HCT116 (cell line): ENCODE results near the gene CUX1. TPM values are rescaled to one million over a fixed set of nuclear protein-coding genes. Genes with fewer than 3 reads are reported as not detected.

Source experiments
- ATAC-seq: fragments of 200-7000 bp; cut with Tn5 transposase; 2 replicates; pipeline ENCODE4 v1.9.1; 2020; ENCODE audit warnings: mild to moderate bottlenecking, moderate library complexity
- BruUV-seq: library from RNA; stranded (reverse); fragments of 400-500 nt; replicated peaks from 2 replicates; lab custom pipeline; 2021; lab: Mats Ljungman, UMichigan
- CTCF ChIA-PET: fragments of 300-600 bp; sonication (Branson Sonifier 250); formaldehyde crosslinking; loops from one replicate; lab custom pipeline; 2021; ENCODE audit warnings: antibody characterized with exemption; lab: Charles Lee
- POLR2A ChIA-PET: fragments of 300-600, 350-600 bp; sonication (Branson Sonifier 250); formaldehyde crosslinking; loops from one replicate; lab custom pipeline; 2021; ENCODE audit warnings: antibody characterized with exemption; lab: Charles Lee
- RAD21 ChIA-PET, 2 experiments: fragments of 300-600 bp; sonication (Branson Sonifier 250); formaldehyde crosslinking; loops; one replicate each; lab custom pipeline; 2023; ENCODE audit warnings: low total read pairs in 2 of 2; ENCODE audit not compliant: uncharacterized antibody in 2 of 2, unreplicated experiment in 2 of 2, low non-redundant PET in 1 of 2; lab: Charles Lee
- DNase-seq: peaks from one replicate; pipeline ENCODE4 v3.0.0-alpha.2; 2010; ENCODE audit warnings: low read depth, low spot score
- H2AFZ ChIP-seq: fragments of 200-600 bp; shearing (Covaris generic), sonication (generic); 2 replicates; pipeline ENCODE4 v1.6.1; 2017; ENCODE audit warnings: low read depth, mixed run types, mixed read lengths, antibody characterized with exemption, low read length; ENCODE audit not compliant: poor library complexity, severe bottlenecking
- H3K27ac ChIP-seq: 2 replicates; pipeline ENCODE4 v1.5.1; 2012; ENCODE audit warnings: low read depth, low read length
- H3K27me3 ChIP-seq: fragments of 200-600 bp; sonication (generic); 2 replicates; pipeline ENCODE4 v1.6.1; 2016; ENCODE audit warnings: mixed run types, low read length, mixed read lengths; ENCODE audit not compliant: insufficient read depth
- H3K36me3 ChIP-seq, 2 experiments: fragments of 200-500 bp in 1 of 2; fragments of 200-600 bp in 1 of 2; sonication (Bioruptor generic) in 1 of 2; sonication (generic) in 1 of 2; 2 replicates each; pipeline versions ENCODE4 v1.5.1 to v1.6.1; 2014 to 2016; ENCODE audit warnings: low read length in 2 of 2, inconsistent platforms in 1 of 2, mixed read lengths in 1 of 2, mixed run types in 1 of 2; ENCODE audit not compliant: insufficient read depth in 2 of 2, control insufficient read depth in 1 of 2
- H3K4me1 ChIP-seq, 2 experiments: fragments of 200-600 bp in 1 of 2; sonication (generic) in 1 of 2; 2 replicates each; pipeline versions ENCODE4 v1.5.1 to v1.6.1; 2012 to 2017; ENCODE audit warnings: low read length in 2 of 2, inconsistent platforms in 1 of 2, mild to moderate bottlenecking in 1 of 2, mixed read lengths in 1 of 2, mixed run types in 1 of 2, moderate library complexity in 1 of 2; ENCODE audit not compliant: insufficient read depth in 2 of 2, control insufficient read depth in 1 of 2
- H3K4me2 ChIP-seq: fragments of 200-600 bp; sonication (generic); 2 replicates; pipeline ENCODE4 v1.6.1; 2017; ENCODE audit warnings: mixed run types, low read length, mixed read lengths
- H3K4me3 ChIP-seq, 2 experiments: fragments of 200-600 bp in 1 of 2; sonication (generic) in 1 of 2; replicated peaks in 1 of 2; 2 replicates each; pipeline ENCODE4 v1.5.1; 2011 to 2016; ENCODE audit warnings: low read length in 2 of 2, control low read depth in 1 of 2, low read depth in 1 of 2, mild to moderate bottlenecking in 1 of 2, mixed read lengths in 1 of 2, mixed run types in 1 of 2
- H3K79me2 ChIP-seq: fragments of 200-600 bp; sonication (generic); 2 replicates; pipeline ENCODE4 v1.6.1; 2017; ENCODE audit warnings: mild to moderate bottlenecking, mixed run types, low read length, moderate library complexity, mixed read lengths; ENCODE audit not compliant: insufficient read depth
- H3K9ac ChIP-seq: fragments of 200-600 bp; sonication (generic); 2 replicates; pipeline ENCODE4 v1.6.1; 2016; ENCODE audit warnings: low read length, mixed read lengths
- H3K9me2 ChIP-seq: fragments of 200-600 bp; sonication (generic), shearing (Covaris generic); 2 replicates; pipeline ENCODE4 v1.6.1; 2017; ENCODE audit warnings: mixed run types, mild to moderate bottlenecking, moderate library complexity; ENCODE audit not compliant: insufficient read depth
- H3K9me3 ChIP-seq, 2 experiments: fragments of 200-500 bp in 1 of 2; fragments of 200-600 bp in 1 of 2; sonication (Bioruptor generic) in 1 of 2; sonication (generic) in 1 of 2; 2 replicates each; pipeline ENCODE4 v1.6.1; 2014 to 2017; ENCODE audit warnings: low read length in 2 of 2, mixed read lengths in 2 of 2, inconsistent platforms in 1 of 2, low read depth in 1 of 2, mild to moderate bottlenecking in 1 of 2, mixed run types in 1 of 2, moderate library complexity in 1 of 2; ENCODE audit not compliant: control insufficient read depth in 1 of 2, insufficient read depth in 1 of 2
- H4K20me1 ChIP-seq: fragments of 200-600 bp; sonication (generic), shearing (Covaris generic); 2 replicates; pipeline ENCODE4 v1.6.1; 2017; ENCODE audit warnings: mixed run types, mild to moderate bottlenecking, moderate library complexity; ENCODE audit not compliant: insufficient read depth
- CTCF ChIP-seq, 3 experiments: fragments of 200-600 bp in 1 of 3; sonication (generic) in 1 of 3; IDR thresholded peaks in 2 of 3; conservative IDR thresholded peaks in 1 of 3; 2 replicates each; pipeline ENCODE4 v1.5.1; 2012 to 2017; ENCODE audit warnings: low read depth in 2 of 3, low read length in 2 of 3, antibody characterized with exemption in 1 of 3, borderline replicate concordance in 1 of 3, control low read depth in 1 of 3, mild to moderate bottlenecking in 1 of 3, mixed read lengths in 1 of 3, mixed run types in 1 of 3, moderate library complexity in 1 of 3; ENCODE audit not compliant: insufficient read depth in 1 of 3
- JUND ChIP-seq: IDR thresholded peaks from 2 replicates; pipeline ENCODE4 v1.6.1; 2012
- SRF ChIP-seq: IDR thresholded peaks from 2 replicates; pipeline ENCODE4 v1.6.1; 2012; ENCODE audit warnings: low read depth
- intact Hi-C: fragments of 100-400 bp; cut with micrococcal nuclease; formaldehyde crosslinking; loops from 2 replicates; pipeline ENCODE4 v1.10.0; 2022
- total RNA-seq: library from RNA; stranded (reverse); gene quantifications from one replicate; pipeline ENCODE4 v1.2.1, GENCODE V29; 2021; ENCODE audit not compliant: unreplicated experiment

CUX1 gene
- total RNA-seq, 1 experiment from 2014 or later: 68.9 TPM

DNA sequence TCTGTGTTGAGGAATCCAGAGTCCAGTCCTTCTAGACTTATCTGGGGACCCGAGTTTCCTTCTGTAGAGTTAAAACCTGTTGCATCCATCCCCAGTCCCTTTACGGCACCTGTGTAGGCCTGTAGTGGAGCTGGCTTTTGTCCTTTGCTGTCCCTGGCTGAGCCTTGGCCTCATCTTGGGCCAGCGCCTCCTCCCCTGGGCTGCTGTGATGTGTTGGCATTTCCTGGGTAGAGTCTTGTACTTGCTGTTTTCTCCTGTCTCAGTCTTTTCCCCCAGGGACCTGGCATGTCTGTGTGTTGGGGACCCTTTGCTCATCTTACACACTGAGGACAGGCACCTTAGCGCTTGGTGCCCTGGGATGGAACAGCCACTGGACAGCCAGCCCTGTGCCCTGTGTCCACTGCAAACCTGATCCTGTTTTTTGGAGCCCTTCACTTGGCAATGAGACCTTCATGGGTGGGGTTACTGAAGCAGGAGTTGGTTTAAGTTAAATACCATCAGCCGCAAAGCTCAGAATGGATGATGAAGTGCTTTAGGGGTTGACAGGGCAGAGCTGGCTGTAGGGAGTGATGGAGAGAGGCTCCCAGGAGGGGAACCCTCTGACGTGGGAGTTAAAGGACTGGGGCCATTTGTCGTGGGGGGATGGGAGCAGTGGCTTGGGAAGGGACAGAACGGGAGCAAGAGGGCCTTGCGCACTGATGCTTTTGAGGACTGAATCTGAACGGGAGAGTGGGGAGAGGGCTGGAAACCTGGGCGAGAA, 50.9 kb downstream of the CUX1 start:
- ATAC-seq (no peak), DNase-seq (no peak)
- POLR2A ChIA-PET: no interaction called here
- H3K4me3 ChIP-seq: no peak overlapping the region
- intact Hi-C loops: no loop called here
- RAD21 ChIA-PET: no interaction called here
- H3K27me3 ChIP-seq: no peaks in the 10 kb centered on the region
- no TSS peak for BruUV-seq
- no peaks in the 10 kb centered on the region for H3K36me3 ChIP-seq
- CTCF ChIA-PET: no interaction called here
- H3K27ac ChIP-seq: no peak overlapping the region; the same call in 1 of the 2 replicates
- H3K9ac ChIP-seq: no peak overlapping the region
- peaks cover 97% of the 10 kb centered on the region for H3K79me2 ChIP-seq
- no peak overlapping the region for H2AFZ ChIP-seq
- no peaks in the 10 kb centered on the region for H3K9me2 ChIP-seq
- no peaks in the 10 kb centered on the region for H3K9me3 ChIP-seq
- no peak for TF ChIP-seq JUND
- no peak for TF ChIP-seq CTCF (IDR thresholded peaks at IDR 0.05 in 2 of 3, conservative IDR thresholded peaks at IDR 0.05 in 1 of 3; ENCODE audit: borderline replicate concordance in 1 of 3, insufficient read depth in 1 of 3, low read depth in 2 of 3, low read length in 2 of 3)
- TF ChIP-seq SRF: no peak
- peak overlapping the region; percentile 68; the same call in 1 of the 2 replicates for H3K4me2 ChIP-seq
- H4K20me1 ChIP-seq: no peaks in the 10 kb centered on the region
- H3K4me1 ChIP-seq: peaks cover 34 to 49% of the 10 kb centered on the region in 2 experiments
